H9 (cell line): ENCODE data around the gene SH3RF2. TPM values are rescaled to one million over a fixed set of nuclear protein-coding genes. Genes with fewer than 3 reads are reported as not detected.

ENCODE experiments used
- DNase-seq: peaks from one replicate; pipeline ENCODE4 v3.0.0-alpha.2; 2017
- H2AFZ ChIP-seq: one replicate; pipeline ENCODE4 v1.6.1; 2013; ENCODE audit warnings: mild to moderate bottlenecking, low read length, control low read depth, moderate library complexity
- H2AK5ac ChIP-seq: 2 replicates; pipeline ENCODE4 v1.6.1; 2013; ENCODE audit warnings: low read length, control low read depth, mixed read lengths; ENCODE audit not compliant: insufficient read length
- H2BK120ac ChIP-seq: one replicate; pipeline ENCODE4 v1.6.1; 2013; ENCODE audit warnings: low read depth, mild to moderate bottlenecking, low read length, control low read depth, inconsistent platforms; ENCODE audit not compliant: poor library complexity, severe bottlenecking
- H2BK12ac ChIP-seq: 2 replicates; pipeline ENCODE4 v1.6.1; 2013; ENCODE audit warnings: low read length, control low read depth, mixed read lengths, low read depth; ENCODE audit not compliant: insufficient read length
- H2BK15ac ChIP-seq: 2 replicates; pipeline ENCODE4 v1.6.1; 2013; ENCODE audit warnings: low read depth, low read length, control low read depth
- H2BK20ac ChIP-seq: one replicate; pipeline ENCODE4 v1.6.1; 2013; ENCODE audit warnings: low read depth, mild to moderate bottlenecking, low read length, control low read depth, inconsistent platforms; ENCODE audit not compliant: poor library complexity, severe bottlenecking
- H2BK5ac ChIP-seq: 2 replicates; pipeline ENCODE4 v1.6.1; 2013; ENCODE audit warnings: low read length, control low read depth, mixed read lengths; ENCODE audit not compliant: insufficient read length
- H3K14ac ChIP-seq: 2 replicates; pipeline ENCODE4 v1.6.1; 2013; ENCODE audit warnings: low read length, control low read depth; ENCODE audit not compliant: insufficient read depth
- H3K18ac ChIP-seq: 2 replicates; pipeline ENCODE4 v1.6.1; 2013; ENCODE audit warnings: low read depth, mild to moderate bottlenecking, mixed read lengths, low read length, control low read depth; ENCODE audit not compliant: insufficient read length
- H3K23ac ChIP-seq: 2 replicates; pipeline ENCODE4 v1.6.1; 2013; ENCODE audit warnings: low read length, control low read depth, mixed read lengths, low read depth; ENCODE audit not compliant: insufficient read length
- H3K23me2 ChIP-seq: 2 replicates; pipeline ENCODE4 v1.6.1; 2013; ENCODE audit warnings: low read depth, mild to moderate bottlenecking, mixed read lengths, low read length, control low read depth; ENCODE audit not compliant: insufficient read length, poor library complexity, severe bottlenecking
- H3K27ac ChIP-seq: 2 replicates; pipeline ENCODE4 v1.5.1; 2013; ENCODE audit warnings: low read length, control low read depth, mixed read lengths, low read depth; ENCODE audit not compliant: insufficient read length
- H3K27me3 ChIP-seq: 2 replicates; pipeline ENCODE4 v1.6.1; 2013; ENCODE audit warnings: low read length, control low read depth, inconsistent platforms; ENCODE audit not compliant: insufficient read depth
- H3K4ac ChIP-seq: 2 replicates; pipeline ENCODE4 v1.6.1; 2013; ENCODE audit warnings: low read depth, mild to moderate bottlenecking, control low read depth, inconsistent platforms, low read length, moderate library complexity
- H3K4me1 ChIP-seq: 2 replicates; pipeline ENCODE4 v1.6.1; 2013; ENCODE audit warnings: low read length, control low read depth, inconsistent platforms; ENCODE audit not compliant: insufficient read depth
- H3K4me2 ChIP-seq: 2 replicates; pipeline ENCODE4 v1.6.1; 2013; ENCODE audit warnings: low read length, control low read depth, mixed read lengths; ENCODE audit not compliant: insufficient read length, insufficient read depth
- H3K56ac ChIP-seq: 2 replicates; pipeline ENCODE4 v1.6.1; 2013; ENCODE audit warnings: low read depth, mild to moderate bottlenecking, mixed read lengths, low read length, control low read depth; ENCODE audit not compliant: insufficient read length
- H3K79me1 ChIP-seq: 2 replicates; pipeline ENCODE4 v1.6.1; 2013; ENCODE audit warnings: low read depth, mild to moderate bottlenecking, moderate library complexity, low read length, control low read depth, inconsistent platforms; ENCODE audit not compliant: insufficient read depth, poor library complexity, severe bottlenecking
- H3K79me2 ChIP-seq: 2 replicates; pipeline ENCODE4 v1.6.1; 2013; ENCODE audit warnings: low read length, control low read depth, inconsistent platforms; ENCODE audit not compliant: insufficient read depth
- H3K9ac ChIP-seq: 2 replicates; pipeline ENCODE4 v1.6.1; 2013; ENCODE audit warnings: low read length, control low read depth, mixed read lengths; ENCODE audit not compliant: insufficient read length; ENCODE audit errors: extremely low read depth
- H3K9me3 ChIP-seq: one replicate; pipeline ENCODE4 v1.6.1; 2013; ENCODE audit warnings: low read depth, low read length, inconsistent platforms; ENCODE audit not compliant: control insufficient read depth
- H3T11ph ChIP-seq: one replicate; pipeline ENCODE4 v1.6.1; 2013; ENCODE audit warnings: mild to moderate bottlenecking, low read length, control low read depth, inconsistent platforms
- H4K20me1 ChIP-seq: one replicate; pipeline ENCODE4 v1.6.1; 2013; ENCODE audit not compliant: control insufficient read depth, insufficient read length, insufficient read depth
- H4K5ac ChIP-seq: 2 replicates; pipeline ENCODE4 v1.6.1; 2013; ENCODE audit warnings: low read depth, mild to moderate bottlenecking, mixed read lengths, low read length, control low read depth; ENCODE audit not compliant: insufficient read length
- H4K8ac ChIP-seq: replicated peaks from 2 replicates; pipeline ENCODE4 v1.6.1; 2013; ENCODE audit warnings: low read length, control low read depth, mixed read lengths, low read depth; ENCODE audit not compliant: insufficient read length
- H4K91ac ChIP-seq: 2 replicates; pipeline ENCODE4 v1.6.1; 2013; ENCODE audit warnings: low read depth, mild to moderate bottlenecking, moderate library complexity, mixed read lengths, low read length, control low read depth; ENCODE audit not compliant: insufficient read length
- H3K27ac Mint-ChIP-seq, 3 experiments: 2 replicates in 2 of 3; 3 replicates in 1 of 3; pipeline ENCODE4 v1.8.0; 2020 to 2021; ENCODE audit warnings: mixed read lengths in 3 of 3, mild to moderate bottlenecking in 1 of 3, moderate library complexity in 1 of 3
- H3K27me3 Mint-ChIP-seq: 2 replicates; pipeline ENCODE4 v1.8.0; 2021; ENCODE audit warnings: low read depth, mild to moderate bottlenecking, moderate library complexity, mixed read lengths
- H3K36me3 Mint-ChIP-seq, 3 experiments: 2 replicates in 2 of 3; 3 replicates in 1 of 3; pipeline ENCODE4 v1.8.0; 2020 to 2021; ENCODE audit warnings: low read depth in 3 of 3, mixed read lengths in 3 of 3; ENCODE audit not compliant: insufficient read depth in 1 of 3
- H3K4me1 Mint-ChIP-seq, 2 experiments: 2 replicates each; pipeline ENCODE4 v1.8.0; 2020; ENCODE audit warnings: mixed read lengths in 2 of 2
- H3K4me3 Mint-ChIP-seq, 2 experiments: 2 replicates in 1 of 2; 3 replicates in 1 of 2; pipeline ENCODE4 v1.8.0; 2020 to 2021; ENCODE audit warnings: mild to moderate bottlenecking in 2 of 2, mixed read lengths in 2 of 2, moderate library complexity in 1 of 2
- H3K9me3 Mint-ChIP-seq, 2 experiments: 2 replicates in 1 of 2; 3 replicates in 1 of 2; pipeline ENCODE4 v1.8.0; 2020; ENCODE audit warnings: mild to moderate bottlenecking in 2 of 2, mixed read lengths in 2 of 2, moderate library complexity in 1 of 2
- WGBS: extraction: QIAGEN DNeasy Blood & Tissue Kit; methylation state at CpG from one replicate; pipeline ENCODE4 v1.1.7; 2013; ENCODE audit warnings: missing lambda C conversion rate, low lambda C conversion rate, mixed read lengths; ENCODE audit not compliant: insufficient read length; ENCODE audit errors: extremely low coverage; 5-methylcytosine and 5-hydroxymethylcytosine counted together
- total RNA-seq: library from RNA; stranded (reverse); gene quantifications from 2 replicates; pipeline ENCODE4 v1.2.1, GENCODE V29; 2021
- TF ChIP-seq, protein P1 (sequence below): fragments of 200-600 bp; sonication (generic); conservative IDR thresholded peaks from 3 replicates; pipeline ENCODE4 v1.8.0; 2021; ENCODE audit warnings: antibody characterized with exemption, mild to moderate bottlenecking

SH3RF2 gene
- total RNA-seq, 1 experiment from 2014 or later = 0.66 TPM

DNA sequence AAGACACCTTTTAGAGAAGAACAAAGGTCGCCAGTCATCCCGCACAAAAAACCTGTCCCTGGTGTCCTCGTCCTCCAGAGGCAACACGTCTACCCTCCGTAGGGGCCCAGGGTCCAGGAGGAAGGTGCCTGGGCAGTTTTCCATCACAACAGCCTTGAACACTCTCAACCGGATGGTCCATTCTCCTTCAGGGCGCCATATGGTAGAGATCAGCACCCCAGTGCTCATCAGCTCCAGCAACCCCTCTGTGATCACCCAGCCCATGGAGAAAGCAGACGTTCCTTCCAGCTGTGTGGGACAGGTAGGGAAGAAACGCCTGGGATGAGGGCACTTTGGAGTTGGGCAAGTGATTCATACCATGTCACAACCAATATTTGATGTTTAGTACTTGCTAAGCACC is 77.4 kb downstream of the SH3RF2 start:
- Mint-ChIP-seq H3K27me3 (no peaks in the 10 kb centered on the region), H3K36me3 (no peaks in the 10 kb centered on the region; a peak in 1 of 7 replicates), H3K4me3 (no peak overlapping the region), H3K9me3 (peaks cover 3 to 6% of the 10 kb centered on the region in 2 experiments; a peak in 4 of 5 replicates), H3K27ac (no peak overlapping the region), H3K4me1 (peaks cover 12 to 13% of the 10 kb centered on the region in 2 experiments)
- H2BK15ac ChIP-seq = no peak overlapping the region
- H3K79me1 ChIP-seq = no peaks in the 10 kb centered on the region
- H3T11ph ChIP-seq = no peak overlapping the region
- H2BK12ac ChIP-seq = no peak overlapping the region
- no peaks in the 10 kb centered on the region for H3K4me1 ChIP-seq
- H2AK5ac ChIP-seq = no peak overlapping the region
- no peak overlapping the region for H3K18ac ChIP-seq
- H3K9me3 ChIP-seq = no peaks in the 10 kb centered on the region
- H3K4me2 ChIP-seq = no peak overlapping the region
- H4K8ac ChIP-seq = no peak overlapping the region
- H3K23me2 ChIP-seq = no peaks in the 10 kb centered on the region
- H3K27ac ChIP-seq = no peak overlapping the region
- no peak overlapping the region for H3K23ac ChIP-seq
- no peak overlapping the region for H2BK5ac ChIP-seq
- H3K14ac ChIP-seq = no peak overlapping the region; the same call in 1 of the 2 replicates
- no peaks in the 10 kb centered on the region for H3K27me3 ChIP-seq
- H3K56ac ChIP-seq = no peak overlapping the region
- no CpG with 5 or more reads among the region's 9 CpGs for WGBS
- H2BK120ac ChIP-seq = no peak overlapping the region
- no peaks in the 10 kb centered on the region for H3K79me2 ChIP-seq
- H4K20me1 ChIP-seq = no peaks in the 10 kb centered on the region
- no peak overlapping the region for H2AFZ ChIP-seq
- no peak overlapping the region for H3K4ac ChIP-seq
- H3K9ac ChIP-seq = no peak overlapping the region
- H2BK20ac ChIP-seq = no peak overlapping the region
- DNase-seq = no peak
- TF ChIP-seq, protein P1, sequence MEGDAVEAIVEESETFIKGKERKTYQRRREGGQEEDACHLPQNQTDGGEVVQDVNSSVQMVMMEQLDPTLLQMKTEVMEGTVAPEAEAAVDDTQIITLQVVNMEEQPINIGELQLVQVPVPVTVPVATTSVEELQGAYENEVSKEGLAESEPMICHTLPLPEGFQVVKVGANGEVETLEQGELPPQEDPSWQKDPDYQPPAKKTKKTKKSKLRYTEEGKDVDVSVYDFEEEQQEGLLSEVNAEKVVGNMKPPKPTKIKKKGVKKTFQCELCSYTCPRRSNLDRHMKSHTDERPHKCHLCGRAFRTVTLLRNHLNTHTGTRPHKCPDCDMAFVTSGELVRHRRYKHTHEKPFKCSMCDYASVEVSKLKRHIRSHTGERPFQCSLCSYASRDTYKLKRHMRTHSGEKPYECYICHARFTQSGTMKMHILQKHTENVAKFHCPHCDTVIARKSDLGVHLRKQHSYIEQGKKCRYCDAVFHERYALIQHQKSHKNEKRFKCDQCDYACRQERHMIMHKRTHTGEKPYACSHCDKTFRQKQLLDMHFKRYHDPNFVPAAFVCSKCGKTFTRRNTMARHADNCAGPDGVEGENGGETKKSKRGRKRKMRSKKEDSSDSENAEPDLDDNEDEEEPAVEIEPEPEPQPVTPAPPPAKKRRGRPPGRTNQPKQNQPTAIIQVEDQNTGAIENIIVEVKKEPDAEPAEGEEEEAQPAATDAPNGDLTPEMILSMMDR = no peak
- no peak overlapping the region for H4K91ac ChIP-seq
- no peak overlapping the region for H4K5ac ChIP-seq
